Measurements from ENCODE around the gene MB21D2.
"Not testable (repeated sequence)": the region's sequence is repeated elsewhere in the genome, so short reads cannot be mapped to it uniquely, and the experiment has no call there.

Gene MB21D2

DNA sequence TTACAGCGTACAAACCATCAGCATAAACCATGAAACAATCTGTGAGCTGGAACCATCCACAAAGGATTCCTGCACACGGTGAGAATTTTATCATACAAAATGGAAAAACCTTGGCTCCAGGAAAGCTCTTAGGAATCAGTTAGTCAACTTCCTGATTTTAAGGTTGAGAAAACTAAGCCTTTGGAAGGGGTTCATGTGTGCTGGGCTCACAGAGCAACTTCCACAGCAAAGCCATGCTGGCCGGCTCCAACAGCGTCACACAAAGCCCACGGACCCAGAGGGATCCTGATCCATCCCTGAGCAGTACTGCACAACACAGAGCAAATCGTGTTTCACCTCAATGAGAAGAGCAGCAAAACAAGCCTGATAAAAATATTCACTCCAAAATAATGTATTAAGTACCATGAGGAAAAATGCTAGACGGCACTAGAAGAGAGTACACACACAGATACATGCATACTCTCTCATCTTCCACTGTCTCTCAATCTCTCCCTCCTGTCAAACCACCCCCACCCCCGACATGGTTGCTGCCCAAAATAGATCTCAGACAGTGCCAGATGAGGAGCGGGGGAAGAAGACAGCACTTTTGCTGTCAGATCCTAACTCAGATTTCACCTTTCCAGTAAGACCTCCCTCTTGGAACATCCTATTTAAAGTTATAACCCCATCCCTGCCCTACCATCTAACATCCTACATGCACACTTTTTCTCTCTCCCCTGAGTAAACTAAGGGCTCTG, 58.6 kb downstream of the MB21D2 start:
- no peak for DNase-seq (ENCODE audit: low spot score)

DNA sequence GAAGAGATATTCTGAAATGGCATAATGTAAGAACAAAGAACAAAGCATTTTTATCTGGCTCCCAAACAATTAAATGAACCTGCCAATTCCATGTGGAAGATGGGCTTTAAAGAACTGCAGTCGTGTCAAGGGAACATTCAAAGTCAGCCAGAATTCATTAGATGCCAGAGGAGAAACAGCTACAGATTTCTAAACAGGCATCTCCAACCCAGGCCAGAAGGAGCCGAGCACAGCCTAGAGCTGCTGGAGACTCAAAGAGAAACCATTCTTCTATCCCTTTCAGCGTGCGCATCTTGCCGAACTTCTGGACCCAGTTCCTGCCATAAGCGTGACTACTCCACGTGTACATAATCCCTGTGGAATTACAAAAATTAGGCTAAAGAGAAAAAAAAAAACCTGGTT, 60.4 kb downstream of the MB21D2 start:
- no peak for DNase-seq (ENCODE audit: low spot score)

DNA sequence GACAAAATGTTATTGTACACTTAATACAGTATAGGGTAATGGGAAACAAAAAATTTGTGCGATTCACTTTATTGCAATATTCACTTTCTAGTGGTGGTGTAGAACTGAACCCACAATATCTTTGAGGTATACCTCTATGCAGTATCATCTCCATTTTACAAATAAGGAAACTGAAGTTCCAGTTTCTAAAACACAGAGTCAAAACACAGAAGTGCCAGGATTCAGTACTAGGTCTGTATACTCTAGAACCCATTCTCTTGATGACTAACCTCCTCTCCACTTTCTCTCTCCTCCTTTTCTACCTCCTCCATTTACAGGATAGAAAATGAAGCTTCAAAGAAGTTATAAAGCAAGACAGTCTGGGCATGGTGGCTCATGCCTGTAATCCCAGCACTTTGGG, 62.2 kb downstream of the MB21D2 start:
- DNase-seq (ENCODE audit: low spot score), result no peak

GRCh38 chr3:192851821-192852372, 65.8 kb downstream of the MB21D2 start:
- DNase-seq (ENCODE audit: low spot score), result peak; percentile 46

- DNase-seq (ENCODE audit: low spot score), result peak; percentile 44
Observed at GRCh38 chr3:192850451-192850981, 67.1 kb downstream of the MB21D2 start.

DNA sequence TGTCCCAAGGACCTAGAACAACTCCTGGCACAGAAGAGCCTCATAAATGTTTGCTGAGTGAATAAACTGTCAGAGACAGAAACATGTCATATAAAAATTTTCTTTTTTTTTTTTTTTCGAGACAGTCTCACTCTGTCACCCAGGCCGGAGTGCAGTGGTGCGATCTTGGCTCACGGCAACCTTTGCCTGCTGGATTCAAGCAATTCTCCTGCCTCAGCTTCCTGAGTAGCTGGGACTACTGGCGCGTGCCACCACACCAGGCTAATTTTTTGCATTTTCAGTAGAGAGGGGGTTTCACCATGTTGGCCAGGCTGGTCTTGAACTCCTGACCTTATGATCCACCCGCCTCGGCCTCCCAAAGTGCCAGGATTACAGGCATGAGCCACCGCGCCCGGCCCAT, 67.8 kb downstream of the MB21D2 start:
- DNase-seq (ENCODE audit: low spot score), result not testable (repeated sequence)

GRCh38 chr3:192848371-192849233, 69.1 kb downstream of the MB21D2 start:
- DNase-seq (ENCODE audit: low spot score), result no peak

GRCh38 chr3:192847941-192848340, 69.7 kb downstream of the MB21D2 start:
- no peak for DNase-seq (ENCODE audit: low spot score)

DNA sequence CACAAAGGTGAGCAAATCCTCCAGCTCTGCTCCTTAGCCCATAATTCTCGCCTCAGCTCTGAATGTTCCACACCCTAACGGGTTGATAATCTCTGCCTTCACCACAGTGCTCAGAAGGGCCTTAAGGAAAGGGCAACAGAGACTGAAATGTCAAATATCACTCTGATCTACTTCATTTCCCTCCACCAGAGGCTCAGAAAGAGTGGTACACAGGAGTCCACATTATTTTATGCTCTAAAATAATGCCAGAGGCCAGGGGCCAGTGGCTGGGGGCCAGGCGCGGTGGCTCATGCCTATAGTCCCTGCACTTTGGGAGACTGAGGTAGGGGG, 72.2 kb downstream of the MB21D2 start:
- no peak for DNase-seq (ENCODE audit: low spot score)

DNA sequence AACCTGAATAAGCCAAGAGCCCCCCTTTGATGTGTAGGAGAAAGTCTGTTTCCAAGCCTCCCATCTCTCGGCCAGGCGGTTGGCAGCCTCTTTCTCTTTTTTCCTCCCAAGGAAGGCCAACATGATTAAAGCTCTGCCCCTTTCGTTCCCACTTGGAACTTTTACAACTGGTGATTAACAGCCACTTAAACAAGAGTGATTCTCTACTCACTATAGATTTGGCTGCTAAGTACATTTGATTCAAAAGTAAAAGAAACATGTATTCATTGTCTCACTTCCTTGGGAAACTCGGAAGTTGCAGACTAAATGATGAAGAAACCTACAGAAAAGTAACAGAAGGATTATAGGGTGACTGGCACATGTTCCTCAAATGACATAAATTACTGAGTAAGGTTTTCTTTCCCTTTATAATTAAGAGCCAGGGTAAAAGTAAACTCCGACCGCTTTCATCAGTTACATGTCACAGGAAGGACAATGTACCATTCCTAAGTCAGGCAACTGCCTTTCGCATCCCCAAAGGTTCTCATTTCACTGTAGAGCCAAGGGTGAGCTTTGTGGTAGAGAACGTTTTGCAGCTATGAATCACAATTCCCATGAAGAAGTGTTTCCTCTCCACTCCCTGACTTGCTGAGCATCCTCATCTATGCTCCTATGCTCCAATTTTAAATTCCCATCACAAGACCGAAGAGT, 72.7 kb downstream of the MB21D2 start:
- DNase-seq (ENCODE audit: low spot score), result no peak

DNA sequence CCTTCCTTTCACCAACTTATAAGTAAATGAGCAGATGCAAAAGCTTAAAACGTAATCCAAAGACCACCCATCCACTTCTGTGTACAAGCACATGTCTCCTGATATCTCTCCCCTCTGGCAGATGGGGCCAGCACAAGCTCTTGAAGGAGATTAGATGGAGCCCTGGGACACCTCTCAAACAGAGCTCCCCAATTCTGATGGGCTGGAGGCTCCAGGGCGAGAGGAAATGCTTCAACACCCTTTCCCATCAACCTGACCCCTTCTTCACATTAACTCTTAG, 73.2 kb downstream of the MB21D2 start:
- no peak for DNase-seq (ENCODE audit: low spot score)

GRCh38 chr3:192843723-192844485, 73.8 kb downstream of the MB21D2 start:
- no peak for DNase-seq (ENCODE audit: low spot score)

GRCh38 chr3:192843119-192843518, 74.5 kb downstream of the MB21D2 start:
- no peak for DNase-seq (ENCODE audit: low spot score)

DNA sequence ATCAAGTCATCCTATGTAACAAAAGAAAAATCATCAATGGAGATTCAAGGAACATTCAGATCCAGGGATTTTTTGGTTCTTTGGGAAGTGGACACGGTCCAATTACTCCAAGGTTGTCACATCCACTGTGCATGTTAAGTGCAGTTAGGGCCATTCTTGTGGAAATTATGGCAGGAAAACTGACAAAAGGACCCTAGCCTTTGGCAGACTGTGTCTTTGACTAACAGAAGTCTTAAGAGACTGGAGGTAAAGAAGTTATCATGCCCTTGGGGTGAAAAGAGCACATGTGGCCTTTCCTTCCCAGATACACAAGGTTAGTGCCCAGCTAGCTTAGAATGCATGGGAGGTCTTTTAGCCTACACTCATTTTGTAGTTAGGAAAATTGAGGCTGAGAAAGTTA, 74.9 kb downstream of the MB21D2 start:
- no peak for DNase-seq (ENCODE audit: low spot score)

DNA sequence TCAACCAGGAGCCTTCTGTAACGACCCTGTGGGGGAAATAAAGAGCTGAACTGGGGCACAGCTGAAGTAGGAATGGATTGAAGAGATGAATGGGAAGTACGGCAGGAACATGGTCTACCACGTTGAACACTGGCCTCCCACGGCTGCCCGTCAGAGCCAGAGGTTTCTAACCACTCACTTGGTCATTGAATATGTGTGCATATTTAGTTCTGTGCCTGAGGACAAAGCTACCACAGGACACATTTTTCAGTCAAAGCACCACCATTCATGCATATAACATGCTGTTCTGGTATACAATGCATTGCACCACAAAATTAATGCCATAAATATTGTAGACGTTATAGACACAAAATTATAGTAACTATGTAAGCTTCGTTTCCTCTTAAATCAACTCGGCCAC, 75.5 kb downstream of the MB21D2 start:
- DNase-seq (ENCODE audit: low spot score), result no peak

- no peak for DNase-seq (ENCODE audit: low spot score)
Observed at GRCh38 chr3:192841428-192841827, 76.2 kb downstream of the MB21D2 start.

- DNase-seq (ENCODE audit: low spot score), result no peak
Observed at GRCh38 chr3:192840143-192840836, 77.4 kb downstream of the MB21D2 start.

GRCh38 chr3:192835818-192836815, 81.5 kb downstream of the MB21D2 start:
- peak; percentile 44 for DNase-seq (ENCODE audit: low spot score)

DNA sequence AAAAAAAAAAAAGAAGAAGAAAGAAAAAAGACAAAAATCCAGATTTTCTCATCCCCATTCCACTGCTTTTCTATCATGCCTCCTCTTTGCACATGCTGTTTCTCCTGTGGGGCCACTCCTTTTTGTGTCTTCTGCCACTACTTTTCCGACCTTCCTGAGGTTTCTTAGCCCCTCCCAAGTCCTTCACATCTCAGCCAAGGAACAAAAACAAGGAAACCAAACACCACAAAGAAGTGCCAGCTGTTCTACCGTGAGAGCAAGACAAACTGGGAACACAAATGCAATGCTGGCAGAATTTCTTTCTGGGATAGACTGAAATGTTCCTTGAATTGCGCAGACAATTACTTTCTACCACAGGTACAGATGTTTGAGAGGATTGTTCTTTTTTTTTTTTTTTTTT, 83.2 kb downstream of the MB21D2 start:
- DNase-seq (ENCODE audit: low spot score), result no peak

Measured in kidney capillary endothelial cell (primary cell).